ENCODE results near the gene STING1. TPM values are rescaled to one million over a fixed set of nuclear protein-coding genes. Genes with fewer than 3 reads are reported as not detected.

The STING1 gene
- total and polyA plus RNA-seq, 2 donors from 2014 or later = 29.8 to 109 TPM

GRCh38 chr5:139431706-139432105 is 50.9 kb downstream of the STING1 start:
- H3K36me3 ChIP-seq (ENCODE audit: control insufficient read depth in 2 of 3, insufficient read depth in 3 of 3, low read length in 3 of 3) = no peaks in the 10 kb centered on the region
- FAIRE-seq = no peak

DNA sequence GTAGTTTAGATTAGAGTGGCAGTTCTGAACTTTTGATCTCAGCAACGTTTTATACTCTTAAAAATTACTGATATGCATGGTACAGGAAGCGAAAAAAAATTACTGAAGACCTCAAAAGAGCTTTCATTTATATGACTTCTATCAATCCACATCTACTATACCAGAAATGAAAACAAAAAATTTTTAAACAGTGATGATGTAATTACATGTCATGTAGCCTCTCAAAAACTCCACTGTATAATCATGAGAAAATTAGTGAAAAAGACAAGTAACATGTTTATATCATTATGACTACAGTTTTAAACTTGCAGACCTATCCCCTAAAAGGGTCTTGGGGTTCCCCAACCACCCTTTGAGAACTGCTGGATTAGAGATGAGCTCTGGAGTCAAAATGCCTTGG is 52.5 kb downstream of the STING1 start:
- H3K36me3 ChIP-seq (ENCODE audit: control insufficient read depth in 2 of 3, insufficient read depth in 3 of 3, low read length in 3 of 3) = no peaks in the 10 kb centered on the region
- H3K9ac ChIP-seq (ENCODE audit: low read length in 3 of 3) = no peak overlapping the region
- H3K4me1 ChIP-seq (ENCODE audit: control insufficient read depth in 2 of 3, insufficient read depth in 2 of 3, low read depth in 1 of 3, low read length in 3 of 3) = no peaks in the 10 kb centered on the region
- DNase-seq (no peak), FAIRE-seq (no peak)
- no peak overlapping the region for H3K4me3 ChIP-seq (ENCODE audit: low read length in 3 of 3)
- no peaks in the 10 kb centered on the region for H3K27me3 ChIP-seq (ENCODE audit: control insufficient read depth, insufficient read depth, low read length)
- intact Hi-C loops (cut with DNase I) = no loop called here
- H3K9me3 ChIP-seq (ENCODE audit: control insufficient read depth in 2 of 3, insufficient read depth in 1 of 3, low read length in 3 of 3) = no peaks in the 10 kb centered on the region
- TF ChIP-seq CTCF (IDR thresholded peaks at IDR 0.05; ENCODE audit: borderline replicate concordance, extremely low read depth, insufficient read depth) = no peak
- no peak overlapping the region for H3K27ac ChIP-seq (ENCODE audit: low read depth in 2 of 2, low read length in 2 of 2)

More at GRCh38 chr5:139431706-139432105, 50.9 kb downstream of the STING1 start:
- Histone ChIP-seq H3K4me1 (ENCODE audit: control insufficient read depth in 2 of 3, insufficient read depth in 2 of 3, low read depth in 1 of 3, low read length in 3 of 3) (no peaks in the 10 kb centered on the region), H3K27ac (ENCODE audit: low read depth in 2 of 2, low read length in 2 of 2) (no peak overlapping the region), H3K9me3 (ENCODE audit: control insufficient read depth in 2 of 3, insufficient read depth in 1 of 3, low read length in 3 of 3) (no peaks in the 10 kb centered on the region), H3K9ac (ENCODE audit: low read length in 3 of 3) (no peak overlapping the region), H3K27me3 (ENCODE audit: control insufficient read depth, insufficient read depth, low read length) (no peaks in the 10 kb centered on the region), H3K4me3 (ENCODE audit: low read length in 3 of 3) (no peak overlapping the region)
- intact Hi-C loops (cut with DNase I) = no loop called here
- TF ChIP-seq CTCF (IDR thresholded peaks at IDR 0.05; ENCODE audit: borderline replicate concordance, extremely low read depth, insufficient read depth) = no peak
- no peak for DNase-seq

GRCh38 chr5:139426203-139426885 is 56.2 kb downstream of the STING1 start:
- intact Hi-C loops (cut with DNase I) = loop anchor here (5.0 kb wide), 1 partner anchor 86 kb away; no protein-coding TSS in a partner anchor
- H3K9ac ChIP-seq (ENCODE audit: low read length in 3 of 3) = no peak overlapping the region
- peaks cover 0 to 8% (median 3%) of the 10 kb centered on the region in 3 donors for H3K36me3 ChIP-seq (ENCODE audit: control insufficient read depth in 2 of 3, insufficient read depth in 3 of 3, low read length in 3 of 3)
- FAIRE-seq (no peak), DNase-seq (peak in 1 of 5 donors; percentile 31)
- no peak for TF ChIP-seq CTCF (IDR thresholded peaks at IDR 0.05; ENCODE audit: borderline replicate concordance, extremely low read depth, insufficient read depth)
- no peak overlapping the region for H3K27ac ChIP-seq (ENCODE audit: low read depth in 2 of 2, low read length in 2 of 2)
- no peaks in the 10 kb centered on the region for H3K27me3 ChIP-seq (ENCODE audit: control insufficient read depth, insufficient read depth, low read length)
- H3K4me3 ChIP-seq (ENCODE audit: low read length in 3 of 3) = no peak overlapping the region
- no peaks in the 10 kb centered on the region for H3K9me3 ChIP-seq (ENCODE audit: control insufficient read depth in 2 of 3, insufficient read depth in 1 of 3, low read length in 3 of 3)
- H3K4me1 ChIP-seq (ENCODE audit: control insufficient read depth in 2 of 3, insufficient read depth in 2 of 3, low read depth in 1 of 3, low read length in 3 of 3) = no peaks in the 10 kb centered on the region

Other genes starting within 250 kb of the STING1 start
- gene MATR3, start 189.0 kb downstream of the STING1 start, total RNA-seq = 215 TPM
- gene MATR3, start 189.0 kb downstream of the STING1 start, polyA plus RNA-seq (ENCODE audit: insufficient read depth, low read depth, low replicate concordance) = 124 TPM
- gene PAIP2, start 140.9 kb downstream of the STING1 start, total RNA-seq = 68.0 TPM
- gene PAIP2, start 140.9 kb downstream of the STING1 start, polyA plus RNA-seq (ENCODE audit: insufficient read depth, low read depth, low replicate concordance) = 121 TPM
- 3.5 TPM for gene SLC23A1, start 99.5 kb downstream of the STING1 start, total RNA-seq
- 31.9 TPM for gene SLC23A1, start 99.5 kb downstream of the STING1 start, polyA plus RNA-seq (ENCODE audit: insufficient read depth, low read depth, low replicate concordance)
- 49.6 TPM for gene MZB1, start 92.8 kb downstream of the STING1 start, total RNA-seq
- gene MZB1, start 92.8 kb downstream of the STING1 start, polyA plus RNA-seq (ENCODE audit: insufficient read depth, low read depth, low replicate concordance) = 1.2 TPM
- 3.8 TPM for gene PROB1, start 87.7 kb downstream of the STING1 start, total RNA-seq
- gene PROB1, start 87.7 kb downstream of the STING1 start, polyA plus RNA-seq (ENCODE audit: insufficient read depth, low read depth, low replicate concordance) = 1.5 TPM
- gene SPATA24, start 78.7 kb downstream of the STING1 start, total RNA-seq = 6.8 TPM
- 21.6 TPM for gene SPATA24, start 78.7 kb downstream of the STING1 start, polyA plus RNA-seq (ENCODE audit: insufficient read depth, low read depth, low replicate concordance)
- gene DNAJC18, start 43.2 kb downstream of the STING1 start, total RNA-seq = 13.7 TPM
- gene DNAJC18, start 43.2 kb downstream of the STING1 start, polyA plus RNA-seq (ENCODE audit: insufficient read depth, low read depth, low replicate concordance) = 3.9 TPM
- 34.9 TPM for gene ECSCR, start 20.0 kb downstream of the STING1 start, total RNA-seq
- gene ECSCR, start 20.0 kb downstream of the STING1 start, polyA plus RNA-seq (ENCODE audit: insufficient read depth, low read depth, low replicate concordance) = 31.9 TPM
- gene SMIM33, start 11.8 kb downstream of the STING1 start, total RNA-seq = 0.13 TPM
- not detected for gene SMIM33, start 11.8 kb downstream of the STING1 start, polyA plus RNA-seq (ENCODE audit: insufficient read depth, low read depth, low replicate concordance)
- gene UBE2D2, start 78.6 kb upstream of the STING1 start, total RNA-seq = 131 TPM
- 118 TPM for gene UBE2D2, start 78.6 kb upstream of the STING1 start, polyA plus RNA-seq (ENCODE audit: insufficient read depth, low read depth, low replicate concordance)
- gene CXXC5, start 165.6 kb upstream of the STING1 start, total RNA-seq = 122 TPM
- gene CXXC5, start 165.6 kb upstream of the STING1 start, polyA plus RNA-seq (ENCODE audit: insufficient read depth, low read depth, low replicate concordance) = 116 TPM